HUES6 (cell line): ENCODE measurements around the gene ALOX15.
"Not testable (repeated sequence)": the region's sequence is repeated elsewhere in the genome, so short reads cannot be mapped to it uniquely, and the experiment has no call there.

Experiments
- H3K27ac ChIP-seq: 2 replicates; pipeline ENCODE4 v1.7.0; 2013; ENCODE audit warnings: low read depth, mild to moderate bottlenecking, low read length, inconsistent platforms
- H3K27me3 ChIP-seq: 2 replicates; pipeline ENCODE4 v1.6.1; 2013; ENCODE audit warnings: low read length; ENCODE audit not compliant: control insufficient read depth, insufficient read depth
- H3K36me3 ChIP-seq: 2 replicates; pipeline ENCODE4 v1.6.1; 2013; ENCODE audit warnings: low read length; ENCODE audit not compliant: control insufficient read depth, insufficient read depth
- H3K4me1 ChIP-seq: 2 replicates; pipeline ENCODE4 v1.6.1; 2013; ENCODE audit warnings: low read length; ENCODE audit not compliant: control insufficient read depth, insufficient read depth
- H3K4me3 ChIP-seq: 2 replicates; pipeline ENCODE4 v1.5.1; 2013; ENCODE audit warnings: low read depth, low read length
- H3K9ac ChIP-seq: one replicate; pipeline ENCODE4 v1.6.1; 2013; ENCODE audit warnings: mild to moderate bottlenecking, low read length
- H3K9me3 ChIP-seq: 2 replicates; pipeline ENCODE4 v1.6.1; 2013; ENCODE audit warnings: low read depth, low read length; ENCODE audit not compliant: control insufficient read depth, insufficient read depth

ALOX15 gene

DNA sequence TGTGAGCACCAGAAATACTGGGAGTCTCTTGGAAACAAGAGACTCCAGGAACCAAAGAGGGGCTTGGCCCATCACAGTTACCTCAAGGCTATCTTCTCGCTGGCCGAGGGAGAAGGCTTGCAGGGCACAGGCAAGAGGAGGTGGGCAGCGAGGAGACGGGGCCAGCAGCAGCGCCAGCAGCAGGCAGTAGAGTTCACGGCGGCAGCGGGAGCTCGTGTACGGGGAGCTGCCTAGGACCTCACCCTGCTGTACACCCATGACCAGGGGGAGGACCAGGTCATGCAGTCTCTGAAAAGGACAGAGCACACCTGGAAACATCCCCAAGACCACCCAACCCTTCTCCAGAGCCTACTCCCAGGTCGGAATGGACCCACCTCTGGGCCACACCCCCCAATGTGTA is 31.7 kb upstream of the ALOX15 start:
- no peak overlapping the region for H3K4me3 ChIP-seq
- peaks cover 74% of the 10 kb centered on the region for H3K36me3 ChIP-seq
- H3K9me3 ChIP-seq, result no peaks in the 10 kb centered on the region
- no peaks in the 10 kb centered on the region for H3K27me3 ChIP-seq
- H3K27ac ChIP-seq, result no peak overlapping the region
- H3K9ac ChIP-seq, result no peak overlapping the region
- H3K4me1 ChIP-seq, result no peaks in the 10 kb centered on the region

- Histone ChIP-seq H3K36me3 (peaks cover 71% of the 10 kb centered on the region), H3K4me1 (no peaks in the 10 kb centered on the region), H3K4me3 (no peak overlapping the region), H3K9ac (no peak overlapping the region), H3K27ac (no peak overlapping the region), H3K9me3 (no peaks in the 10 kb centered on the region), H3K27me3 (no peaks in the 10 kb centered on the region)
Measured at GRCh38 chr17:4672751-4673150, 31.3 kb upstream of the ALOX15 start.

DNA sequence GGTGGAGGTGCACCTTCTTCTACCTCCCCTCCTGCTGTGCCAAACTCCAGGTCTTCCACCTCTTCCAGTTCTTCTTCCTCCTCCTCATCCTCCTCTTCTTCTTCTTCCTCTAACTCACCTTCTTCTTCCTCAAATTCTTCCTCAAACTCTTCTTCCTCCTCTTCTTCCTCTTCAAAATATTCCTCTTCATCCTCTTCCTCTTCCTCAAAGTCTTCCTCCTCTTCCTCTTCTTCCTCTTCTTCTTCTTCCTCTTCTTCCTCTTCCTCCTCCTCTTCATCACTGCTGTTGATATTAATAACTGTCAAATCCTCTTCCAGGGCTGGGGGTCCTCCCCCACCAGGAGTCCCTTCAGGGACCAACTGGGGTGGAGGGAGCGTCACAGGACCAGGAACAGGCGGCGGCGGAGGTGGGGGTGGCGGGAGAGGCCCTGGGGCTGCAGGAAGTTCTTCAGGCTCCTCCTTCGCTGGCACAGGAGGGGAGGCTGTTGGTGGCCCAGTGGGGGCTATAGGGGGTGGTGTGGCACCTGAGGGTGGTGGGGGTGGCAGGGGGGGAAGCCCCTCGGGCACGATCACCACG is 30.7 kb upstream of the ALOX15 start:
- H3K9me3 ChIP-seq, result no peaks in the 10 kb centered on the region
- H3K9ac ChIP-seq, result no peak overlapping the region
- no peak overlapping the region for H3K27ac ChIP-seq
- H3K4me3 ChIP-seq, result no peak overlapping the region
- peaks cover 65% of the 10 kb centered on the region for H3K36me3 ChIP-seq
- no peaks in the 10 kb centered on the region for H3K27me3 ChIP-seq
- H3K4me1 ChIP-seq, result no peaks in the 10 kb centered on the region

DNA sequence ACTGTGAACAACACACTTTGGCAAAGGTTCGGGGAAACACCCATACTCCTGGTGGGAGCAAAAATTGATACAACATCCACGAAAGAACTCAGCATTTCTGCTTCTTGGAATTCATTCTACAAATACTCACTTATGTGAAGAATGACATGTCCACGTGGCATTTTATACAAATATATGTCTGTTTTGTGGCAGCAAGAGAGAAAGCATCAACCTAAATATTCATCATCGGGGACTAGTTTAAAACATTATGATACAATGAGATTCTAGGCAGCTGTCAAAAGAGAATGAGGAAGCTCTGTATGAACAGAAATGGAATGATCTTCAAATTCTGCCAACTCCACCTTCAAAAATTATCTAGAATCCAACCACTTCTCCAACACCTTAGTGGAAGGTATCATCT is 25.7 kb upstream of the ALOX15 start:
- H3K27me3 ChIP-seq, result no peaks in the 10 kb centered on the region
- no peaks in the 10 kb centered on the region for H3K4me1 ChIP-seq
- H3K4me3 ChIP-seq, result no peak overlapping the region
- H3K9me3 ChIP-seq, result no peaks in the 10 kb centered on the region
- H3K27ac ChIP-seq, result no peak overlapping the region
- peaks cover 17% of the 10 kb centered on the region for H3K36me3 ChIP-seq
- no peak overlapping the region for H3K9ac ChIP-seq

DNA sequence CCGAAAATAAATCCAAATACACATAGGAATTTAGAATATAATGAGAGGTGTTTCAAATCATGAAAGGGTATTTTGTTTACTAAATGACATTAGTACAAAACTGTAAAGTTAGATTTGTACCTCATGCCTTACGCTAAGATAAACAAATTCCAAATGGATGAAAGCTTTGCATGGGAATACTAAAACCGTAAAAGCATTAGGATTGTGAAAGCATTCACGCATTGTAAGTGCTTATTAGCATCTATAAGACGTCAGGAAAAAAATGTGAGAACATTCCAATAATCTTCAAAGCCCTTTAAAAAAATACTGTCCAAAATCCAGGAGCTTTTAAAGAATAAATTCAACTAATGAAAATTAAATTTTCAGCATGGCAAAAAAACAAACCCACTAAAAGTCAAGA is 24.8 kb upstream of the ALOX15 start:
- peaks cover 8% of the 10 kb centered on the region for H3K36me3 ChIP-seq
- no peaks in the 10 kb centered on the region for H3K27me3 ChIP-seq
- no peak overlapping the region for H3K27ac ChIP-seq
- H3K4me3 ChIP-seq, result no peak overlapping the region
- no peaks in the 10 kb centered on the region for H3K9me3 ChIP-seq
- H3K9ac ChIP-seq, result no peak overlapping the region
- no peaks in the 10 kb centered on the region for H3K4me1 ChIP-seq

DNA sequence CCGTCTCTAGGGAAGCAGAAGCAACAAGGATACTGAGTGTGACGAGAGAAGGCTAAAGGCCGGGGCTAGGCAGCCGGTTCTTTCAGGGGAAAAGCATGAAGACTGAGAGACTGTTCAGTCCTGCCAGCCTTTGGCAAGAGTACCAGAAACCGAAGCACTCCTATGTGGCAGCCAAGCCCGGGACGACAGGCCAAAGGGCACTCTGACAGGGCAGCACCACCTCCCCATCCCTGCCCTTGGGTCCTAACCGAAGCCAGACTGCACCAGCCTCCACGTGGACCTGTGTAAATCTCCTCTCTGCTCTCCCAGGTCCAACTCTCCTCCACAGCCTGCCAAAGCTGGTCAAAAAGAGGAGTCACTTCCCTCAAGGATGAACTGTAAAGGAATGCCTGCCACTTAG is 23.5 kb upstream of the ALOX15 start:
- no peaks in the 10 kb centered on the region; the same call in 1 of the 2 replicates for H3K36me3 ChIP-seq
- H3K9me3 ChIP-seq, result no peaks in the 10 kb centered on the region
- H3K27me3 ChIP-seq, result no peaks in the 10 kb centered on the region
- no peak overlapping the region for H3K9ac ChIP-seq
- H3K4me3 ChIP-seq, result no peak overlapping the region
- H3K27ac ChIP-seq, result no peak overlapping the region
- H3K4me1 ChIP-seq, result no peaks in the 10 kb centered on the region

- Histone ChIP-seq H3K27me3 (no peaks in the 10 kb centered on the region), H3K9me3 (no peaks in the 10 kb centered on the region), H3K4me1 (no peaks in the 10 kb centered on the region), H3K36me3 (no peaks in the 10 kb centered on the region), H3K9ac (no peak overlapping the region), H3K27ac (no peak overlapping the region), H3K4me3 (no peak overlapping the region)
Measured at GRCh38 chr17:4664230-4664629, 22.8 kb upstream of the ALOX15 start.

DNA sequence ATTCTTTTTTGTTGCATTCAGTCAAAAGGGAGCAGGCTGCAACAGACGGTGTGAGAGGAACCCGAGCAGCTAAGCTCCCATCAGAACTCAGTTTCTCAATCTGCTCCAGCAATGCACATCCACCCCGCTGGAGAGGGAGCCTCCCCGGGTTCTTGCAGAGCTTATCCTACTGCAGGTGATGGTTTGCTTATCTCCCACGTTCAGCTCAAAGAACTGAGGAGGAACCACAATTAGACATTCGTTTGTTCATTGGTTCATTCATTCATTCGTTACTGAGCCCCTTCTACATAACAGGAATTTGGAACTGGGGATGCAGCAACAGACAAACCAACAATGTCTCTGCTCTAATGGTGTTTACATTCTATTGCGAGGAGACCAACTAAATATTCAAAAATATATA is 22.2 kb upstream of the ALOX15 start:
- Histone ChIP-seq H3K27me3 (no peaks in the 10 kb centered on the region), H3K36me3 (no peaks in the 10 kb centered on the region), H3K4me1 (no peaks in the 10 kb centered on the region), H3K9ac (no peak overlapping the region), H3K27ac (no peak overlapping the region), H3K9me3 (no peaks in the 10 kb centered on the region), H3K4me3 (no peak overlapping the region)

- Histone ChIP-seq H3K27ac (no peak overlapping the region), H3K4me1 (no peaks in the 10 kb centered on the region), H3K4me3 (no peak overlapping the region), H3K9me3 (no peaks in the 10 kb centered on the region), H3K36me3 (no peaks in the 10 kb centered on the region), H3K9ac (no peak overlapping the region), H3K27me3 (no peaks in the 10 kb centered on the region)
Measured at GRCh38 chr17:4658478-4659305, 17.2 kb upstream of the ALOX15 start.

GRCh38 chr17:4657678-4658077 is 16.2 kb upstream of the ALOX15 start:
- Histone ChIP-seq H3K9me3 (no peaks in the 10 kb centered on the region), H3K9ac (no peak overlapping the region), H3K4me1 (no peaks in the 10 kb centered on the region), H3K4me3 (no peak overlapping the region), H3K27me3 (no peaks in the 10 kb centered on the region), H3K36me3 (no peaks in the 10 kb centered on the region), H3K27ac (no peak overlapping the region)

DNA sequence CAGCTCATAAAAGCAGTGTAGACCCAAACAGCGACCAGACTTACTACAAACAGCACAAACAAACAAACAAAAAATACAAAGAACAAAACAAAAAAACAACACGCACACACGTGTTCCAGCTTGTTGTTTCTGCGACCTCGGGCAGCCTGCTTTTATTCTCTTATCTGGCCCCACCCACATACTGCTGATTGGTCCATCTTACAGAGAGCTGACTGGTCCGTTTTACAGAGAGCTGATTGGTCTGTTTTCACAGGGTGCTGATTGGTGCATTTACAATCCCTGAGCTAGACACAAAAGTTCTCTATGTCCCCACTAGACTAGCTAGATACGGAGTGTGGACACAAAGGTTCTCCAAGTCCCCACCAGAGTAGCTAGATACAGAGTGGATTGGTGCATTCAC is 14.5 kb upstream of the ALOX15 start:
- H3K9ac ChIP-seq, H3K36me3 ChIP-seq, H3K4me1 ChIP-seq, H3K27ac ChIP-seq, H3K4me3 ChIP-seq, H3K27me3 ChIP-seq, H3K9me3 ChIP-seq: not testable (repeated sequence)
